BLaER1 (cell line): ENCODE results near the gene ALG9.
"Not testable (repeated sequence)": the region's sequence is repeated elsewhere in the genome, so short reads cannot be mapped to it uniquely, and the experiment has no call there.

Source experiments
- H3K27ac ChIP-seq: shearing (Covaris generic); formaldehyde crosslinking; 2 replicates; pipeline ENCODE4 v1.8.1; 2022
- H3K27me3 ChIP-seq: shearing (Covaris generic); formaldehyde crosslinking; 2 replicates; pipeline ENCODE4 v1.8.1; 2022
- H3K36me3 ChIP-seq: shearing (Covaris generic); formaldehyde crosslinking; 2 replicates; pipeline ENCODE4 v1.8.1; 2022
- H3K4me1 ChIP-seq: shearing (Covaris generic); formaldehyde crosslinking; 2 replicates; pipeline ENCODE4 v1.8.1; 2022
- H3K4me2 ChIP-seq: shearing (Covaris generic); formaldehyde crosslinking; 2 replicates; pipeline ENCODE4 v1.8.1; 2022
- H3K4me3 ChIP-seq: shearing (Covaris generic); formaldehyde crosslinking; 2 replicates; pipeline ENCODE4 v1.8.1; 2022
- H3K9ac ChIP-seq: shearing (Covaris generic); formaldehyde crosslinking; 2 replicates; pipeline ENCODE4 v1.8.1; 2022
- H3K9me3 ChIP-seq: shearing (Covaris generic); formaldehyde crosslinking; 2 replicates; pipeline ENCODE4 v1.8.1; 2022
- H4K20me1 ChIP-seq: shearing (Covaris generic); formaldehyde crosslinking; 2 replicates; pipeline ENCODE4 v1.8.1; 2022
- Cebpa-rat ChIP-seq: shearing (Covaris generic); IDR thresholded peaks from 2 replicates; pipeline ENCODE4 v1.8.1; 2022

ALG9 gene

GRCh38 chr11:111772535-111772934 is 98.8 kb downstream of the ALG9 start:
- H3K4me3 ChIP-seq, result no peak overlapping the region
- H3K4me2 ChIP-seq, result no peak overlapping the region
- no peak for TF ChIP-seq Cebpa-rat
- no peak overlapping the region for H3K9ac ChIP-seq
- H4K20me1 ChIP-seq, result no peaks in the 10 kb centered on the region
- no peaks in the 10 kb centered on the region for H3K27me3 ChIP-seq
- no peaks in the 10 kb centered on the region for H3K9me3 ChIP-seq
- H3K36me3 ChIP-seq, result no peaks in the 10 kb centered on the region
- no peak overlapping the region for H3K27ac ChIP-seq
- H3K4me1 ChIP-seq, result peaks cover 10% of the 10 kb centered on the region

GRCh38 chr11:111771205-111771604 is 100.2 kb downstream of the ALG9 start:
- not testable (repeated sequence) for H3K27ac ChIP-seq, H3K4me2 ChIP-seq, H3K9me3 ChIP-seq

GRCh38 chr11:111770581-111771134 is 100.7 kb downstream of the ALG9 start:
- Histone ChIP-seq H3K36me3 (no peaks in the 10 kb centered on the region), H3K4me3 (no peak overlapping the region), H3K9ac (no peak overlapping the region), H3K27ac (no peak overlapping the region), H3K9me3 (no peaks in the 10 kb centered on the region), H3K27me3 (no peaks in the 10 kb centered on the region; the same call in 1 of the 2 replicates), H4K20me1 (no peaks in the 10 kb centered on the region), H3K4me2 (no peak overlapping the region), H3K4me1 (peaks cover 9% of the 10 kb centered on the region)
- no peak for TF ChIP-seq Cebpa-rat

More at GRCh38 chr11:111771205-111771604, 100.2 kb downstream of the ALG9 start:
- H3K36me3 ChIP-seq, H3K27me3 ChIP-seq, H3K4me3 ChIP-seq, H4K20me1 ChIP-seq, H3K9ac ChIP-seq, H3K4me1 ChIP-seq: not testable (repeated sequence)

- Histone ChIP-seq H3K4me3 (peak overlapping the region; percentile 93), H3K27ac (peak overlapping the region; percentile 66)
Observed at GRCh38 chr11:111766834-111767142, 104.6 kb downstream of the ALG9 start.

GRCh38 chr11:111765984-111766833 is 105.2 kb downstream of the ALG9 start, which contains the start of gene PPP2R1B:
Gene PPP2R1B, minus strand, starts transcription at chr11:111766389. Its CDS starts 28 bp downstream, at chr11:111766361.
- Histone ChIP-seq H3K9me3 (no peaks in the 10 kb centered on the region), H3K27ac (peak within 1 kb of the TSS; percentile 77), H3K9ac (peak within 1 kb of the TSS; percentile 83), H4K20me1 (peaks cover 21% of the 10 kb centered on the region), H3K4me3 (peak within 1 kb of the TSS; percentile 93), H3K27me3 (no peaks in the 10 kb centered on the region; the same call in 1 of the 2 replicates), H3K4me2 (peak within 1 kb of the TSS; percentile 98), H3K36me3 (peaks cover 30% of the 10 kb centered on the region), H3K4me1 (peaks cover 40% of the 10 kb centered on the region)
- no peak for TF ChIP-seq Cebpa-rat

More at GRCh38 chr11:111766834-111767142, 104.6 kb downstream of the ALG9 start:
- peaks cover 24% of the 10 kb centered on the region for H3K36me3 ChIP-seq
- no peak for TF ChIP-seq Cebpa-rat
- H4K20me1 ChIP-seq, result peaks cover 17% of the 10 kb centered on the region
- H3K27me3 ChIP-seq, result no peaks in the 10 kb centered on the region; the same call in 1 of the 2 replicates
- peak overlapping the region; percentile 98 for H3K4me2 ChIP-seq
- H3K9ac ChIP-seq, result peak overlapping the region; percentile 83
- peaks cover 40% of the 10 kb centered on the region for H3K4me1 ChIP-seq
- H3K9me3 ChIP-seq, result no peaks in the 10 kb centered on the region

GRCh38 chr11:111765320-111765983 is 105.9 kb downstream of the ALG9 start:
- H3K4me2 ChIP-seq, result peak overlapping the region; percentile 98
- peak overlapping the region; percentile 93 for H3K4me3 ChIP-seq
- H3K27ac ChIP-seq, result peak overlapping the region; percentile 77
- no peaks in the 10 kb centered on the region; the same call in 1 of the 2 replicates for H3K27me3 ChIP-seq
- TF ChIP-seq Cebpa-rat, result no peak
- peaks cover 40% of the 10 kb centered on the region for H3K4me1 ChIP-seq
- no peaks in the 10 kb centered on the region for H3K9me3 ChIP-seq
- peaks cover 27% of the 10 kb centered on the region for H4K20me1 ChIP-seq
- peaks cover 37% of the 10 kb centered on the region for H3K36me3 ChIP-seq
- H3K9ac ChIP-seq, result peak overlapping the region; percentile 83

GRCh38 chr11:111764621-111765020 is 106.8 kb downstream of the ALG9 start:
- H3K4me3 ChIP-seq, result peak overlapping the region; percentile 93
- no peak overlapping the region for H3K9ac ChIP-seq
- no peak overlapping the region for H3K27ac ChIP-seq

GRCh38 chr11:111762981-111763643 is 108.3 kb downstream of the ALG9 start:
- no peak overlapping the region for H3K27ac ChIP-seq
- H3K9ac ChIP-seq, result no peak overlapping the region
- peaks cover 31% of the 10 kb centered on the region for H4K20me1 ChIP-seq
- peaks cover 54% of the 10 kb centered on the region for H3K4me1 ChIP-seq
- no peak for TF ChIP-seq Cebpa-rat
- peak overlapping the region; percentile 47 for H3K4me2 ChIP-seq
- H3K9me3 ChIP-seq, result no peaks in the 10 kb centered on the region
- H3K4me3 ChIP-seq, result no peak overlapping the region
- H3K36me3 ChIP-seq, result peaks cover 60% of the 10 kb centered on the region
- H3K27me3 ChIP-seq, result no peaks in the 10 kb centered on the region; the same call in 1 of the 2 replicates

More at GRCh38 chr11:111764621-111765020, 106.8 kb downstream of the ALG9 start:
- no peak for TF ChIP-seq Cebpa-rat
- H3K36me3 ChIP-seq, result peaks cover 45% of the 10 kb centered on the region
- H3K4me1 ChIP-seq, result peaks cover 48% of the 10 kb centered on the region
- no peaks in the 10 kb centered on the region; the same call in 1 of the 2 replicates for H3K27me3 ChIP-seq
- H3K4me2 ChIP-seq, result peak overlapping the region; percentile 98
- peaks cover 31% of the 10 kb centered on the region for H4K20me1 ChIP-seq
- no peaks in the 10 kb centered on the region for H3K9me3 ChIP-seq

GRCh38 chr11:111762526-111762925 is 108.9 kb downstream of the ALG9 start:
- Histone ChIP-seq H3K9ac (no peak overlapping the region), H3K36me3 (peaks cover 66% of the 10 kb centered on the region), H3K27ac (no peak overlapping the region), H3K9me3 (no peaks in the 10 kb centered on the region), H3K4me2 (peak overlapping the region; percentile 47), H4K20me1 (peaks cover 31% of the 10 kb centered on the region), H3K4me3 (no peak overlapping the region), H3K4me1 (peaks cover 54% of the 10 kb centered on the region), H3K27me3 (no peaks in the 10 kb centered on the region; the same call in 1 of the 2 replicates)
- no peak for TF ChIP-seq Cebpa-rat
